ENCODE data around the gene PPP5C. TPM values are rescaled to one million over a fixed set of nuclear protein-coding genes. Genes with fewer than 3 reads are reported as not detected.
A peak's percentile ranks its signal among the peaks of the same experiment; 100 is the strongest.

Gene PPP5C
- total and polyA plus RNA-seq, 9 of the 15 experiments (the other 6 are each of a cell fraction or from before 2014, with no cell fraction given), result 1.9 to 166 (median 108) TPM

- Histone ChIP-seq H2AFZ (ENCODE audit: low read depth, low read length) (no peak overlapping the region), H3K4me2 (ENCODE audit: insufficient read depth, low read length) (no peak overlapping the region), H3K4me1 (replicated peaks in 1 of 2; ENCODE audit: control insufficient read depth in 2 of 2, insufficient read depth in 2 of 2, low read length in 2 of 2) (peaks cover 0 to 23% of the 10 kb centered on the region in 2 experiments; a peak in 2 of 5 replicates), H3K4me3 (no peak overlapping the region), H3K79me2 (ENCODE audit: control insufficient read depth, insufficient read depth, low read length) (no peaks in the 10 kb centered on the region), H3K9me1 (ENCODE audit: control insufficient read depth, insufficient read depth, low read length) (no peaks in the 10 kb centered on the region), H3K27me3 (ENCODE audit: control insufficient read depth in 2 of 2, insufficient read depth in 2 of 2, low read length in 2 of 2) (peaks cover 5 to 8% of the 10 kb centered on the region in 2 experiments; a peak in 2 of 5 replicates), H3K9me3 (replicated peaks; ENCODE audit: control insufficient read depth, insufficient read depth, low read depth, low read length) (no peaks in the 10 kb centered on the region), H3K36me3 (ENCODE audit: control insufficient read depth, insufficient read depth, low read length) (peaks cover 28% of the 10 kb centered on the region; the same call in 2 of the 3 replicates), H3K9ac (ENCODE audit: insufficient read depth in 1 of 2, low read depth in 2 of 2, low read length in 2 of 2) (no peak overlapping the region), H3K27ac (ENCODE audit: extremely low read depth, low read depth, low read length) (no peak overlapping the region), H4K20me1 (replicated peaks; ENCODE audit: control insufficient read depth, insufficient read depth, low read length) (no peaks in the 10 kb centered on the region)
- CTCF ChIA-PET (ENCODE audit: low intra/inter-chr PET ratio), result interaction anchor here (0.5 to 13.2 kb wide), 6 partner anchors 22 to 366 kb away, joined by 3 to 325 read pairs (median 4); no protein-coding TSS in a partner anchor
- ATAC-seq, result no peak
- intact Hi-C loops (cut with micrococcal nuclease) (no loop called here), in situ Hi-C loops (cut with MboI) (no loop called here)
- no TSS peak for BruUV-seq (replicated peaks)
- peak; percentile 35 for FAIRE-seq
- no peak for DNase-seq (ENCODE audit: extremely low read depth in 1 of 4, low spot score in 3 of 4)
- POLR2A ChIA-PET, result no interaction called here
- 62% methylated on average over 5 of the region's 5 CpGs for WGBS (ENCODE audit: insufficient coverage, low coverage, missing lambda C conversion rate)
- TF ChIP-seq KLF6 (CRISPR knock-in tag; IDR thresholded peaks at IDR 0.05; ENCODE audit: borderline replicate concordance), result no peak
- TF ChIP-seq ZNF133 (CRISPR knock-in tag; IDR thresholded peaks at IDR 0.05), result no peak
- TF ChIP-seq L3MBTL2 (IDR thresholded peaks at IDR 0.05), result no peak
- peak; percentile 83 for TF ChIP-seq SMARCA5 (IDR thresholded peaks at IDR 0.05)
- peak; percentile 73 for TF ChIP-seq ZFP36 (IDR thresholded peaks at IDR 0.05; ENCODE audit: low read depth, low read length, partially characterized antibody)
- no peak for TF ChIP-seq NFYB (IDR thresholded peaks at IDR 0.05; ENCODE audit: extremely low read depth, insufficient read length)
- no peak for TF ChIP-seq KLF1 (tag; IDR thresholded peaks at IDR 0.05)
- TF ChIP-seq UBTF (IDR thresholded peaks at IDR 0.05; ENCODE audit: borderline replicate concordance in 1 of 2, low read depth in 2 of 2, low read length in 2 of 2), result no peak
- TF ChIP-seq TSC22D4 (tag; IDR thresholded peaks at IDR 0.05), result no peak
- TF ChIP-seq CAMTA2 (CRISPR knock-in tag; conservative IDR thresholded peaks at IDR 0.05), result no peak
- peak; percentile 89 for TF ChIP-seq RBM25 (IDR thresholded peaks at IDR 0.05; ENCODE audit: low read depth, low read length, severe bottlenecking)
- TF ChIP-seq ADNP (tag; IDR thresholded peaks at IDR 0.05), result peak; percentile 86; the same call in 1 of the 2 replicates
- TF ChIP-seq HDAC2 (IDR thresholded peaks at IDR 0.05), result peak; percentile 45; the same call in 1 of the 2 replicates
- no peak for TF ChIP-seq CHAMP1 (IDR thresholded peaks at IDR 0.05)
- peak; percentile 97 for TF ChIP-seq BCOR (IDR thresholded peaks at IDR 0.05)
- TF ChIP-seq CBX3 (IDR thresholded peaks at IDR 0.05; ENCODE audit: borderline replicate concordance in 1 of 2, low read length in 2 of 2), result peak in 1 of 2 experiments; percentile 65; a peak in 1 of 3 replicates
- no peak for TF ChIP-seq BRD4 (IDR thresholded peaks at IDR 0.05)
- TF ChIP-seq BRD9 (IDR thresholded peaks at IDR 0.05; ENCODE audit: low read depth, partially characterized antibody), result peak; percentile 63
- 0 out of 2 replicates have a peak, but pooled peaks have one; percentile 38 for TF ChIP-seq CBX1 (IDR thresholded peaks at IDR 0.05; ENCODE audit: low read depth)
- TF ChIP-seq MXD1 (CRISPR knock-in tag; IDR thresholded peaks at IDR 0.05; ENCODE audit: borderline replicate concordance, poor library complexity, severe bottlenecking), result no peak
Measured at GRCh38 chr19:46394402-46394797, 47.5 kb downstream of the PPP5C start.
